HL-60 (cell line): ENCODE data around the gene SNAI3.

Experiments used
- DNase-seq, 2 experiments: peaks; one replicate each; pipeline ENCODE4 v3.0.0-alpha.2; 2010 to 2020; ENCODE audit warnings: low read depth in 1 of 2, low spot score in 1 of 2
- H3K27ac ChIP-seq: fragments of 250-450 bp; sonication (Bioruptor Pico); replicated peaks from 2 replicates; pipeline ENCODE4 v1.5.1; 2020; ENCODE audit warnings: mild to moderate bottlenecking, moderate library complexity
- H3K27me3 ChIP-seq: fragments of 250-450 bp; sonication (Bioruptor Pico); 2 replicates; pipeline ENCODE4 v1.5.1; 2021; ENCODE audit warnings: mild to moderate bottlenecking, moderate library complexity; ENCODE audit not compliant: insufficient read depth, poor library complexity, severe bottlenecking
- H3K4me3 ChIP-seq: replicated peaks from 2 replicates; pipeline ENCODE4 v1.5.1; 2011; ENCODE audit warnings: mild to moderate bottlenecking, control low read depth, low read length; ENCODE audit not compliant: insufficient read depth
- GABPA ChIP-seq: IDR thresholded peaks from 2 replicates; pipeline ENCODE4 v1.6.1; 2012; ENCODE audit warnings: low read depth
- POLR2AphosphoS5 ChIP-seq: IDR thresholded peaks from 2 replicates; pipeline ENCODE4 v1.6.1; 2012; ENCODE audit warnings: low read depth
- SPI1 ChIP-seq: IDR thresholded peaks from 2 replicates; pipeline ENCODE4 v1.6.1; 2012; ENCODE audit warnings: low read depth, mild to moderate bottlenecking, borderline replicate concordance
- TF ChIP-seq, protein P1 (sequence below): IDR thresholded peaks from one replicate; pipeline ENCODE4 v1.5.1; 2011; ENCODE audit warnings: low read length, control low read depth, inconsistent platforms; ENCODE audit not compliant: insufficient read depth
- TF ChIP-seq, protein P2 (sequence below): IDR thresholded peaks from 2 replicates; pipeline ENCODE4 v1.6.1; 2012; ENCODE audit warnings: low read depth; ENCODE audit not compliant: insufficient replicate concordance

SNAI3 gene

DNA sequence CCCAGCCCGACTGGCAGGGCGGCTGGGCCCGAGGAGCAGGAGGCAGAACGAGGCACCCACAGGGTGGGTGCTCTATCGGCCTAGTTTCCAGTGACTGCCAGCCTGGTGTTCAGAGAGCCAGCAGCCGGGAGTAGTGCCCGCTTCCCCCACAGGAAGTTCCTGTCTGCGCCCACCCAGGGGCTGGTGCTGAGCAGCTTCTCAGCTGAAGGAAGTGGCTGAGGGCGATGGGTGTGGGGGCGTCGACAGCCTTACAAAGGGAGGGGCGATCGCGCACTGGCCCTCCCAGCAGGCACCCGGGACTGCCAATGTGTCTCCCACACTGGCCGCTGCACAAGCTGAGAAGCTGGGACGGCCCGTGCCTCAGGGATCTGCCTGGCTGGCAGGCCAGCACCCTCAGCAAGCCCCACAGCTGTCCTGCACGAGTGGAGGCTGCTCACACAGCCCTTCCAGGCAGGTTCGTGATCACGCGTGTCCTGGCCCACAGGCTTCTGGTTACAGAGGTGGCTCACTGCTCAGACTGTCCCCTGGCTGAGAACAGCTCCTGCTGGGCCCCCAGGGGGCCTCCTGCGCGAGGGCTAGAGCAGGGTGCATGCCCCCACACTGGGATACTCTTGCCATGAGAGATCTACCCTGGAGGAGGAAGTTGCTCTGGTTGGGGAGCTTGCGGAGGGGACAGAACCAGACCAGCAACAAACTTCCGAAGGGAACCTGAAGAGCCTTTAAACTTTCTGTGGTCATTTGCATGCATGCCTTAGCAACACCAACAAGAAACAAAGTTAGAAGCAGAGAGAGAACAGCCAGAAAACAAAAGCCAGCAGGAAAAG, 17.4 kb upstream of the SNAI3 start:
- Histone ChIP-seq H3K27ac (peak overlapping the region; percentile 94), H3K27me3 (no peaks in the 10 kb centered on the region), H3K4me3 (peak overlapping the region; percentile 90)
- TF ChIP-seq GABPA (0 out of 2 replicates have a peak, but pooled peaks have one; percentile 35), POLR2AphosphoS5 (peak; percentile 42; the same call in 1 of the 2 replicates), SPI1 (peak; percentile 2; the same call in 1 of the 2 replicates)
- TF ChIP-seq, protein P1, sequence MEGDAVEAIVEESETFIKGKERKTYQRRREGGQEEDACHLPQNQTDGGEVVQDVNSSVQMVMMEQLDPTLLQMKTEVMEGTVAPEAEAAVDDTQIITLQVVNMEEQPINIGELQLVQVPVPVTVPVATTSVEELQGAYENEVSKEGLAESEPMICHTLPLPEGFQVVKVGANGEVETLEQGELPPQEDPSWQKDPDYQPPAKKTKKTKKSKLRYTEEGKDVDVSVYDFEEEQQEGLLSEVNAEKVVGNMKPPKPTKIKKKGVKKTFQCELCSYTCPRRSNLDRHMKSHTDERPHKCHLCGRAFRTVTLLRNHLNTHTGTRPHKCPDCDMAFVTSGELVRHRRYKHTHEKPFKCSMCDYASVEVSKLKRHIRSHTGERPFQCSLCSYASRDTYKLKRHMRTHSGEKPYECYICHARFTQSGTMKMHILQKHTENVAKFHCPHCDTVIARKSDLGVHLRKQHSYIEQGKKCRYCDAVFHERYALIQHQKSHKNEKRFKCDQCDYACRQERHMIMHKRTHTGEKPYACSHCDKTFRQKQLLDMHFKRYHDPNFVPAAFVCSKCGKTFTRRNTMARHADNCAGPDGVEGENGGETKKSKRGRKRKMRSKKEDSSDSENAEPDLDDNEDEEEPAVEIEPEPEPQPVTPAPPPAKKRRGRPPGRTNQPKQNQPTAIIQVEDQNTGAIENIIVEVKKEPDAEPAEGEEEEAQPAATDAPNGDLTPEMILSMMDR: no peak
- TF ChIP-seq, protein P2, sequence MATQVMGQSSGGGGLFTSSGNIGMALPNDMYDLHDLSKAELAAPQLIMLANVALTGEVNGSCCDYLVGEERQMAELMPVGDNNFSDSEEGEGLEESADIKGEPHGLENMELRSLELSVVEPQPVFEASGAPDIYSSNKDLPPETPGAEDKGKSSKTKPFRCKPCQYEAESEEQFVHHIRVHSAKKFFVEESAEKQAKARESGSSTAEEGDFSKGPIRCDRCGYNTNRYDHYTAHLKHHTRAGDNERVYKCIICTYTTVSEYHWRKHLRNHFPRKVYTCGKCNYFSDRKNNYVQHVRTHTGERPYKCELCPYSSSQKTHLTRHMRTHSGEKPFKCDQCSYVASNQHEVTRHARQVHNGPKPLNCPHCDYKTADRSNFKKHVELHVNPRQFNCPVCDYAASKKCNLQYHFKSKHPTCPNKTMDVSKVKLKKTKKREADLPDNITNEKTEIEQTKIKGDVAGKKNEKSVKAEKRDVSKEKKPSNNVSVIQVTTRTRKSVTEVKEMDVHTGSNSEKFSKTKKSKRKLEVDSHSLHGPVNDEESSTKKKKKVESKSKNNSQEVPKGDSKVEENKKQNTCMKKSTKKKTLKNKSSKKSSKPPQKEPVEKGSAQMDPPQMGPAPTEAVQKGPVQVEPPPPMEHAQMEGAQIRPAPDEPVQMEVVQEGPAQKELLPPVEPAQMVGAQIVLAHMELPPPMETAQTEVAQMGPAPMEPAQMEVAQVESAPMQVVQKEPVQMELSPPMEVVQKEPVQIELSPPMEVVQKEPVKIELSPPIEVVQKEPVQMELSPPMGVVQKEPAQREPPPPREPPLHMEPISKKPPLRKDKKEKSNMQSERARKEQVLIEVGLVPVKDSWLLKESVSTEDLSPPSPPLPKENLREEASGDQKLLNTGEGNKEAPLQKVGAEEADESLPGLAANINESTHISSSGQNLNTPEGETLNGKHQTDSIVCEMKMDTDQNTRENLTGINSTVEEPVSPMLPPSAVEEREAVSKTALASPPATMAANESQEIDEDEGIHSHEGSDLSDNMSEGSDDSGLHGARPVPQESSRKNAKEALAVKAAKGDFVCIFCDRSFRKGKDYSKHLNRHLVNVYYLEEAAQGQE: no peak
- peak; percentile 64 to 76 for DNase-seq

DNA sequence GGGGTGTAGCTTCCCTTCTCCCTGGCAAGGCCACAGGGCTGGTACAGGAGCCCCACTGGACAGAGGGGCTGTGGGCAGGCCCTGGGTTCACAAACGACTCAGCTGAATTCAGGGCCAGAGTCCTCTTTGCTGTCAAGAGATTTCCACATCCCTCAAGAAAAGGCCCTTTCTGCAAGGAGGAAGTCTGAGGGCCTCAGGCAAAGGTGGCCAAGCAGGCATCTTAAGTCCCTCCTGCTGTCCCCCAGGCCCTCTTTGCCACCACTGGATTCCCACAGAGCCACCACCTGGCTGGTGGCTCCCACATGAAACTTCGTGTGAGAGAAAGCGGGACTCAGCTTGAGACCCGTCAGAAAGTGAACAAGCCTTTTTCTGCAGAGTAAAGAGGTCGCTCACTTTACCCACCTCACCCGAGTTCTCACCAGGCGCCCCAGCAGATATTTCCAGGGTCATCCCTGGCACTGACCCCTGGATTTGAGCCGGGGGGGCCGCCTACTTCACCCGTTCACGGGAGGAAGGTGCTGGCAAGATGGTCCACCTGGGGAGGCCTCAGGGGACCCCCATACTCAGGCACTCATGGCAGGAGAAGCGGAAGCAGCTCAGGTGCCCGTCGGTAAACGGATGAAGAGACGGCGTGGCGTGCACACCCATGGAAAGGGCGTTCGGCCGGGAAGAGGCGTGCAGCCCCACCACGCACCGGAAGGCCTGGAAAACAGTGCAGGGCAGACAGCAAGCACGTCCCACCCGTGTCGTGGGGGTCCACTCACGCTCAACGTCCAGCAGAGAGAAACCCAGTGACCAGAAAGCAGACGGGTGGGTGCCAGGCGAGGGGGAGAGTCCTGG, 16.3 kb upstream of the SNAI3 start:
- TF ChIP-seq, protein P2: no peak
- TF ChIP-seq SPI1: peak; percentile 50; the same call in 1 of the 2 replicates
- DNase-seq: peak in 1 of 2 experiments; percentile 53
- H3K27me3 ChIP-seq: no peaks in the 10 kb centered on the region
- H3K27ac ChIP-seq: peak overlapping the region; percentile 94
- H3K4me3 ChIP-seq: peak overlapping the region; percentile 20

DNA sequence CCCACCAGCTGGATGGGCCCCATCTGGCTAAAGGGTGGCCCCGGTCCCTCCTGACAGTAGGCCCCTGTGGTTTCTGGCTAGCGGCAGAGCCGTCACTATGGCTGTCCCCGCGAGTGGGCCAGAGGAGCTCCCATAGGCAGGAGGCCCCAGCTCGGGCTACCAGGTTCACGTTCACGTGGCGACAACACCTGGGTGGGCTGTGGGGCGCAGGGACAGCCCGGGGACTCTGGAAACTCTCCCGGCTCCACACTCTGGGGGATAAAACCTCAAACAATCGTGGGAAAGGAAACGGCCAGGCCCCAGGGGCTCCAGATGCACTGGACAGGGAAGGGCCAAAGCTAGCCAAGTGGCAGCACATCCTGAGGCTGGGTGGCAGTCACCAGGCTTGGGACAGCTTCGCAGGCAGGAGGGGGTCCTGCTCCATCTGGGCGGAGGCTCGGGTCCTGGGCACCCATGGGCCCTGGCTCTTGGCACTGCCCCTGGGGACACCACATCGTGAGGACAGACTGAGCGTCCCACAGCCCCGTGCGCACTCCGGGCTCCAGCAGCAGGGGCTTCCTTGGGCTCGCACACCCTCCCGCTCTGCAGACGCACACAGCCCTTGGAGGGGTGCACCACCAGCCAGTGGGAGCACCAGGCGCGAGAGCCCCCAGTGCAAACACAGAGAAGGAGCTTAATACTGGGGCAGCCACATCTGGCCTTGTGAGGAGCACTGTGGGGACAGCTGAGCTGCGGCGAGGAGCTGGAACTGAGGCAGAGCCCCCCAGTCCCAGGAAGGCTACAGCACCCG, 15.5 kb upstream of the SNAI3 start:
- H3K4me3 ChIP-seq: peak overlapping the region; percentile 12
- TF ChIP-seq SPI1 (no peak), GABPA (no peak)

DNA sequence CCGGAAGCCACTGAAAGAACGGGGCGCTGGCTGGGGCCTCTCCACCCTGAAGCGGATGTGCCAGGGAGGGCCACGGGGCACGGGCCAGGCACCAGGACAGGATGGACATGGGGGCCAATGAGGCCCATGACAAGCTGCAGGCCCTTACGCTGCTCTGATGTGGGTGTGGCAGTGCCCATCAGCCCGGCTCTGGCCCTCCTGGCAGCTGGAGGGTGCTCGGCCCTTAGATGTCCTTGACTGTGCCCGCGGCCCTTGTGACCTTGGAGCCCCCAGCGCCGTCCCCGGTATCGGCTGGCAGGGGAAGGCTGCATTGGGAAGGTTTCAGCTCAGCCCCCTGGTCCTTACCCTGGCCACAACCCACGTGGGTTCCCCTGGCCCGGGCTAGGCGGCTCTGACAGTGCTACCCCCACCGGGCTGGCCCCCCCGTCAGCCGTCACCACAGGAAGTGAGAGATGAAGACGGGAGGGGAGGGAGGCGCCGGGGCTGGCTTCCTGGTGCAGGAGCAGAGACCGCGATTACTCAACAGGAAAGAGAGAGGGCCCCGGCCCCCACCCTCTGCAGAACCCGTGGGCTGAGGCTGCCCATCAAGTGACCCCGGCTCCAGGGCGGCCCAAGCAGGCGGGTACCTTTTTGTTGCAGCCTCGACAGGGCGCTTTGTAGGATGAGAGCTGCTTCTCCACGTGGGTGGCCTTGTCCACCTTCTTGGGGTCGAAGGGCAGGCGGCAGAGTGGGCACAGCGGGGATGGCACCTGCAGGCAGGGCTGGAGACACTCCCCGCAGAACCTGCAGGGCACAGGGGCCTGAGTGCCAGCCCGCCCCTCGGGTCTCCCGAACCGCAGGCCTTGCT, 14.6 kb upstream of the SNAI3 start:
- H3K4me3 ChIP-seq: peak overlapping the region; percentile 16; the same call in 1 of the 2 replicates
- DNase-seq: peak; percentile 91 to 97
- TF ChIP-seq, protein P1: no peak
- peak; percentile 53; the same call in 1 of the 2 replicates for TF ChIP-seq GABPA
- peak; percentile 71 for TF ChIP-seq POLR2AphosphoS5
- TF ChIP-seq, protein P2: no peak
- peak; percentile 55; the same call in 1 of the 2 replicates for TF ChIP-seq SPI1
- peak overlapping the region; percentile 94 for H3K27ac ChIP-seq
- no peaks in the 10 kb centered on the region for H3K27me3 ChIP-seq

More for the DNA sequence above, 15.5 kb upstream of the SNAI3 start:
- Histone ChIP-seq H3K27ac (peak overlapping the region; percentile 94), H3K27me3 (no peaks in the 10 kb centered on the region)
- no peak for DNase-seq
